Measurements from ENCODE around the gene RPS6KA2. TPM values are rescaled to one million over a fixed set of nuclear protein-coding genes. Genes with fewer than 3 reads are reported as not detected.

RPS6KA2 gene
- total RNA-seq, 1 donor from 2014 or later, result 4.9 TPM

DNA sequence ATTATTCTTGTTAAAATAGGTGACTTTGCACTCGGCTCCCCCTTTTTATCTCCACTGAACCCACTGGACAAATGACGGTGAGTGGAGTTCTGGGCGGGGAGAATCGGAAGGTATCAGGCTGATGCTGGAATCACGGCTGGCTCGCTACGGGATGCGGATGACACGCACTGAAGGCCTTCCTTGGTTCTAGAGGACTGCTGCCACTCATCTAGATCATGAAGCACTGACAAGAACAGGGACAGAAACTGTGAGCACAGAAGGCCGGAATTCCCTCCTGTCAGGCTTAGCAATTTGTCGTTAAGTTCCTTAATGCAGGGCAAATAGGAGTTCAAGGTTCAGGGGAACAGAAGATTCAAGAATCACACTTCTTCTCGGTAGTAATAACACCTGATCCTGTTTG, 154.4 kb downstream of the RPS6KA2 start:
- intact Hi-C loops (cut with micrococcal nuclease), result no loop called here

DNA sequence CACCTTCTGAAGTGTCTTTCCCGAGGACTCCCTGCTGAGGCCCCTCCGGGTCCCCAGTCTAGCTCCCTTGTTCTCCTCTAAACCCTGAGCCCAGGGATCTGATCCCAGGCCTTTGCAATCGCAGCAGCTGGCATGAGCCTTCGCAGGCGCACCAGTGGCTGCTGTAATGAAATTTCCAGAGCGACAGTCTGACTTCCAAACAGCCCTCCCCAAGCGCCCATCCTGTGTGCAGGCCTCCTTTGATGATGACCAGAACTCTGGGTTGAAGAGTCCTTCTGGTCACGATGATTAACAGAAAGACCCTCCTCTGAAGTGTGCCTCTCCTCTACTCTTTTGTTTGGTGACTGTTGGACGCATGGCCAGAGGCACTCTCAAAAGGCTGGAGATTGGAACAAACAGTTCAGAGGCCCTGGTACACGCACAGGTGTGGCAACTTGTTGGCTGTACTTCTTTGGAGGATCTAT, 155.2 kb downstream of the RPS6KA2 start:
- intact Hi-C loops (cut with micrococcal nuclease), result no loop called here

DNA sequence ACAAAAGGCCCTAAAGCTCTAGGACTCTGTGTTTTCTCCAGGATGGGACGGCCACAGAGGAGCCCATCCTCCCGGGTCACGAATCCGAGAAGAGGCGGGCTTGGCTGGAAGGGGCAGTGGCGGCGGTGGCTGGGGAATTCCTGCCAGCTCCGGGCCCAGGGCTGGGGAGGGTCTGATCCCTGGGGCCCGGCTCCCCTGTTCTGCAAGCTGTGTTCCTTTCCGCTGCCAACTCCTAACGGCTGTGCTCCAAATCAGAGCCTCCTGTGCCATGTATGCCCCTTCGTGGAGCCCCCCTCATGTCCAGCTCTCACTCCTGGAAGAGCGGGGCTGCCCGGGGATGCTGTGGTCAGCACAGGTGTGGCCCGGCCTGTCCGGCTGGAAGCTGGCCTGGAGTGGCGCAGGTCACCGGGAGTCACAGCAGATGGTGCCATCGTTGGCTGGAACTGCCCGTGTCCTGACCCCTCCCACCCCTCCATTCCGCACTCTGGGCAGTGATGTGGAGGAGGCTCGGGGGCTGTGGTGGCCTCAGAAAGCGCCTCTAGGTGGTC, 156.1 kb downstream of the RPS6KA2 start:
- intact Hi-C loops (cut with micrococcal nuclease), result no loop called here

DNA sequence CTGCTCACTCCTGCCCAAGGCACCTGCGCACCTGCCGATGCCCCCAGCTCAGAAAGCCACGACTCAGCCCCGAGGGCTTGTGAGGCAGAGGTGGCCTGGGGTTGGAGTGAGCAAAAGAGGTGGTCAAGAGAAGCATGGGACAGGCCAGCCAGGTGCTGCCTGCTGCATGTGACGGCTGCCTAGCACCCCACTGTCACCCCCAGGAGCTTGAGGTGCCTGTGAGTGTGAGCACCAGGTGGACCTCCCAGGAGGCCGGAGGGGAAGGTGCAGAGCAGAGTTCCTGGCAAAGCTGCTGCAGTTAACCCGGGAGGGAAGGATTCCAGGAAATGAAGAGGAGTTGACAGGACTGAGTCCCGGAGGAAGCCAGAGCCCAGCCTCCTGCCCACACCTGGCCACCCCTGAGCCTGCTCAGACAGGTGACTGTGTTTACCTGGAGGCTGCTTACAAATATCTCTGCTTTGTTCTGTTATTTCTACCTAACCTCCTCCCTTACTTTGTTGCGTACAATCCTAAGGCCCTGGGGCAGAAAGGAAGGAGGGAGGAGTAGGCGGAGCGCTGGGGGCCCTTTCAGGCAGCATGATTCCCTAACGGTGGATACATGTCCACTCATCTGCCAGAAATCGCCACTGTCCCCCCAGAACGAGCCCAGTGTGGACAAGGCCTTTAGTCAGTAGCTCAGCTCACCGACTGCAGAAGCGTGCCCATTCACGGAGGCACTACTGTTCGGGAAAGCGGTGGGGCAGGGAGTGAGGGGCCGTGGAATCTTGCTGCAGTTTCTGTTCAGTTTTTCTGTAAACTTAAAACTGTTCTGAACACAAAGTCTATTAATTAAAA, 156.8 kb downstream of the RPS6KA2 start:
- intact Hi-C loops (cut with micrococcal nuclease), result no loop called here

DNA sequence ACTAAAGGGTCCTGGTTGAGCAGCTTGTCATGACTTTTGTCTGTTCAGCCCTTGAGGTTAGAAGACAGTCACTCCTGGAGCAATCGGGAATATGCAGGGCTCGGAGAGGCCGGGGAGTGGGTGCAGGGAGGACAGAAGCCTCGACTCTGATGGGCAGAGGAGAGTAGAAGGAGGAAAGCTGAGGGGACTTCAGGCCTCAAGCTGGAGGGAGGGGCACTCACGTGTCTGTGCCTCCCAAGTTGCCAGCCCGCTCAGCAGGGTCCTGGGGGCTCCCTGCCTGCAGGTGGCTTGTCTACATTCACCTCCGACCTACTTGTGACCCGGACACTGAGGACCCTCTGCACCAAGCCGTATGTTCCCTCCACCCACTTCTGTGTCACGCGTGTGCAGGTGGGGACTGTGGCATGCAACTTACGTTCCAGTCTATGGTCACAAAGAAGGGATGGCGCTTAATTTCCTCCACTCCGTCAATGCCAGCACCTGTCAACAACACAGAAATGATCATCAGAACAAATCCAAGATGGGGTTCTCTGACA, 157.6 kb downstream of the RPS6KA2 start:
- intact Hi-C loops (cut with micrococcal nuclease), result no loop called here

DNA sequence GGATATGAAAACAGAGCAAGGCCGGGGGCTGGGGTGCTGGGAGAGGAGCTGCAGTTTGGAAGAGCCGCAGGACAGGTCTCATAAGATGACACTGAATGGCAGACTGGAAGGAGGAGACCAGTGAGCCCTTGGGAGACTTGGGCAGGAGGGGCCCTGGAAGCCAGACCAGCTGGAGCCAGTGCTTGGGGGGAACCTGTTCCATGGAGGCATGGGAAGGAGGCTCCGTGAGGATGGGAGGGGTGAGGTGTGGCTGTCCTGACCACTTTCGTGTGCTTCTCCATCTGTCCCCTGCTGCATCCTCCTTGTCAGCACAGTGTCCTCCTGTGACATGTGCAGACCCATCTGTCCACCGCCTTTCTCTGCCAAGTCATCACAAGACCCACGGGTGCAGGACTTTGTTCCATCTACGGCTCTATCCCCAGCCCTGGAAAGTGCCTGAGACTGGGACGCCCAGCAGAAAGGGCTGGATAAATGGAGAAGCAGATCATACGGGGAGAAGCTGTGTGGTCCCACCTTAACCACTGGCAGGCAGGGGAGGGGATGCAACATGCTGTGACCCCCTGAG, 159.5 kb downstream of the RPS6KA2 start:
- intact Hi-C loops (cut with micrococcal nuclease), result no loop called here

GRCh38 chr6:166466178-166467122, 160.6 kb downstream of the RPS6KA2 start:
- intact Hi-C loops (cut with micrococcal nuclease), result no loop called here

DNA sequence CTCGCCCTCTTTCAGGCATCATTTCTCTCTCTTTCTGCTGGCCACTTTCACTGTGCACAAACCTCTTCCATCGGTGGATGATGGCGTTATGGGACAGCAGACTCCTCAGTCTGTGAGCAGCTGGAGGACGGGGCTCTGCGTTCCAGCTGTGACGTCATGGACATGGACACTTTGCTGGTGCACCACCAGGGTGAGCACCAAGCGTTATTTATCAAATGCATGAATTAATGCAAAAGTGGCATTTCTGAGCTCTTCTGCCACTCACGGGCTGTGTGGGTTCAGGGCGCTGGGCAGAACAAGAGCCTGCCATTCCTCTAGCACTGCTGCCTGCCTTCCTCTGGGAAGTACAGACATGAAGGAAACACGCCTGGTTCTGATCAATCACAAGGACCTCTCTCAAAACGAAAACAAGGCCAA, 161.4 kb downstream of the RPS6KA2 start:
- intact Hi-C loops (cut with micrococcal nuclease), result no loop called here

- intact Hi-C loops (cut with micrococcal nuclease), result no loop called here
Measured at GRCh38 chr6:166465003-166465399, 162.1 kb downstream of the RPS6KA2 start.

DNA sequence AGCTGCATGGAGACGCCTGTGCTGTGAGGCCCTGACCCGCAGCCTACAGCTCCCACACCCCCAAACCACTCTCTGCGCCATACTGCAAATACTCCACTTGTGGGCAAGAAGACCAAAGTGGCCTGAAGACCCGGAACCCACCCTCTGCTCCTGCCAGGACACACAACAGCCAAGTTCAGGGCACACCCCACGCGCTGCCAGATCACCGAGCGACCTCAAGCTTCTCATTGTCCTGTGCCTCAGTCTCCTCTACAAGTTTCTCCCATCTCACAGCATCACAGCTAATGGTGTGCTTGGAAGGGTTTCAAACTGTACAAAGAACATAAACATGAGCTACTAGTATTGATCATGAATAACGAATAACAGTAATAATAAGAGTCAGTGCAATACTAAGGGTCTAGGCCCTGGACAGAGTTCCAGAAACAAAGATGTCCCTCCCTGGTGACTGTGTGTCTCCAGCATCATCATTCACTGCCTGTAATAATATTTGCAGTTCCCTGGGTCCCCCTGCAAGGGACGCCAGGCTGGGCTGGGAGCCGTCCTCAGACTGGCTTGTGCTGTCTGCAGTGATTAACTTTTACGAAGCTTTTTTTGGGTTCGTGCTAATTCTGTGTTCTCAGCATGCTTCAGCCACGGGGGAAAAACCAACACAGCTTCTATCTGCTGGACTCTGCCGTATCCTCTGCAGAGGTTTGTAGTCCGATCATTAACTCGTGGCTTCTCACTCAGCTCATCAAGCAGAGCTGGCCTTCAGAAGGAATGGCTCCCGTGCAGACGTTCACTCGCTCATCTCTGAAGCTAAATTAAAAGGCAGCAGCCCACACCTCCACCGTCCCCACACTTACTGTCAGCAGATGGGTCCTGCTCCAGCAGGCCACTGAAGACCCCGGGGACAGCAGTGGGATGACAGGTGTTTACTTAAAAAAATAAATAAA, 162.7 kb downstream of the RPS6KA2 start:
- intact Hi-C loops (cut with micrococcal nuclease), result no loop called here

GRCh38 chr6:166463359-166464067, 163.5 kb downstream of the RPS6KA2 start:
- intact Hi-C loops (cut with micrococcal nuclease), result no loop called here

DNA sequence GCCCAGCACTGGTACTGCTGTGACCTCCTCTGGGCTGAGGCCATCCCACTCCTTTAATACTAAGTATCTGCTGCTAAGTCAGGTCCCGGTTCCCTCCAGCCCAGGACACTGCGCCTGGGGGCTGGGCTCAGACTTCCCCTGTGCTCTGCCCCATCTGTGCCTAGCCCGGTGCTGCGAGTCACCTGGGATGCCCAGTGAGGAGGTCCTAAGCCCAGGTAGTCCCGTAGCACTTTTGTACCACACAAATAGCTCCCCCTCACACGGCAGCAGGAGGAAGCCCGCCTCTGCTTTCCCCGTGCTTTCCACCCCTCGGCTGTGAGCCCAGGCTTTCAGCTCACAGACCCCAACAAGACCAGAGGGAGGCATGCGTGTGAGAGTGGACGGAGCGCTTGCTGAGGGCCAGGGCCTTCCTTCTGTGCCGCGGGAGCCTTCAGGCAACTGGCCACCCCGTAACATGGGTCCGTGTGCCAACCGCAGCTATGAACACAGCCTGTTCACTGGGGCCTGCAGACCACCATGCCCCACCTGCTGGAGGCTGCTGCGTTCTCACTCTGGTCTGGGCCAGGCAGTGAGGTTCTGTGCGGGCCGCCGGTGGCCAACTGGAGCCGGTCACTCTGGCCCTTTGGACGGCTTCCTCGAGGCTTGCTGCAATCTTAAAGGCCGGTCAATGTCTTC, 164.5 kb downstream of the RPS6KA2 start:
- intact Hi-C loops (cut with micrococcal nuclease), result no loop called here

GRCh38 chr6:166461821-166462460, 165.1 kb downstream of the RPS6KA2 start:
- intact Hi-C loops (cut with micrococcal nuclease), result no loop called here

DNA sequence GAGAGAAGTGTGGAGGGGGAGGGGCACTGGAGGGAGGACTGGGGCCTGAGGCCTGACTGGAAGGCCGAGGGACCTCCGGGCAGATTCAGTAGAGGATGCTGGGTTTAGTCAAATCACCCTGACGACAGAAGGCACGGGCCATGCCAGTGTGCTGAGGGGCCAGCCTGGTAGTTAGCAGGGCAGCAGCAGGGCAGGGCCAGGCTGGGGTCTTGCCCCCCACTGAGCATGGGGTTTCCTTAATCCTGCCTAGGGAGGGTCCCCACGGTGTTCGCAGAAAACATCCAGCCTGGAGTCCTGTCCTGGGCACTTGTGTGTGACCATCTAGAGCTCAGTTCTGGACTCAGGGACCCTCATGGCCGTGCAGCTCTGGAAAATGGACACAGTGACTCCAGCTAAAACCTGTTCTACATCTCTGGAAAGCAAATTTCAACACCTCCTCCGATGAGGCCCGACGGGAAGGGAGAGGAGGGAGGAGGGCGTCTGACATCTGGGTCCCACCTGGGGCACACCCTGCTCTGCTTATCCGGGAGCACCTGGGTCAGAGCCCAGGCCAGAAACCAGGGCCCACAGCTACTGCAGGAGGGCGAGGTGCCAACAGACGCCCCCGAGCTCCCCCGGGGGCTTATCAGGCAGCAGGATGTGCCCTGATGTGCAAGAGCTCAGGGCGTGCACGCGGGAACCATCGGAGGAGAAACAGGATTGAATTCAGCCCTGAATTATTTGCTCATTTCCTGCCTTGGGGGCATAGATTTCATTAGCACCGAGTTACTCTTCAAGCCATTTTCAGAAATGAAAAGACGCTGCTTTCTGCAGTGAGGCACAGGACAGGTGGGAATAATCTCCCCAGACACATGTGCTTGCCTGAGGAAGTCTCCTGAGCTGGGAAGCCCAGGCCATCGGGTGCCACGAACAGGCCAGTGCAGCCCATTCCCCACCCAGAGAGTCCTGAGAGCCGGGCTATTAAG, 166.3 kb downstream of the RPS6KA2 start:
- intact Hi-C loops (cut with micrococcal nuclease), result no loop called here

- intact Hi-C loops (cut with micrococcal nuclease), result no loop called here
Measured at GRCh38 chr6:166459906-166460305, 167.1 kb downstream of the RPS6KA2 start.

DNA sequence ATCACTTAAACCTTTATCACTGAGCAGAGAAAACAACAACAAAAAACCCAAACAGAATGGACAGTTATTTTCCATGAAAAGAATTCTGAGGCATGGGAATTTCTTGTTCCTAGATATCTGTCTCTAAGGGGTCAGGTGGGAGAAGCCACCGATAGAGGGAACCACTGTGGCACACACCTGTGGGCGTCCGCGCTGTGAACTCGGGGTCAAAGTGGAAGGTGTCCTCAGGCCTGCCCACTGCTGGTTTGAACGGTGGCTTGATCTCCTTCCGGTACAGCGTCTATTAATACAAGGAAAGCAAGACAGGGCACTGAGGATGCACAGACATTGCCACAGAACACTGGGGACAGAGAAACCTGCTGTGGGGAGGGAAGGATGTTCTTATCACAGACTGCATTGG, 167.8 kb downstream of the RPS6KA2 start:
- intact Hi-C loops (cut with micrococcal nuclease), result no loop called here
